ENCODE data around the gene CCDC91.

CCDC91 gene

GRCh38 chr12:28585146-28585545 is 394.9 kb downstream of the CCDC91 start:
- no peak for DNase-seq (ENCODE audit: low read depth)

GRCh38 chr12:28586481-28586880 is 396.2 kb downstream of the CCDC91 start:
- no peak for DNase-seq (ENCODE audit: low read depth)

GRCh38 chr12:28591831-28592230 is 401.6 kb downstream of the CCDC91 start:
- DNase-seq (ENCODE audit: low read depth), result no peak

Measured in activated T-helper 1 cell treated with Interleukin-2 at 50 U/mL for 16 hours (primary cell).